Activated naive CD4-positive, alpha-beta T cell treated with anti-CD3 and anti-CD28 coated beads, Interleukin-2, amount 50 U/mL, for 72 hours (primary cell): ENCODE results near the gene CACNA1S. TPM values are rescaled to one million over a fixed set of nuclear protein-coding genes. Genes with fewer than 3 reads are reported as not detected.

Experiments
- ATAC-seq, 2 donors: fragments of 150-1000 bp; cut with Tn5 transposase; 2 replicates each; pipeline ENCODE4 v1.10.0; 2021; ENCODE audit warnings: mild to moderate bottlenecking in 2 of 2, moderate library complexity in 2 of 2
- DNase-seq, 2 donors: peaks; one replicate each; pipeline ENCODE4 v3.0.0; 2021 to 2022; ENCODE audit warnings: low spot score in 2 of 2
- H3K27ac Mint-ChIP-seq, 2 donors: one replicate each; pipeline ENCODE4 v1.8.0; 2022; ENCODE audit warnings: mild to moderate bottlenecking in 2 of 2, mixed read lengths in 2 of 2
- H3K36me3 Mint-ChIP-seq, 2 donors: one replicate each; pipeline ENCODE4 v1.8.0; 2022; ENCODE audit warnings: mixed read lengths in 2 of 2
- H3K9me3 Mint-ChIP-seq, 2 donors: one replicate each; pipeline ENCODE4 v1.8.0; 2022; ENCODE audit warnings: mixed read lengths in 2 of 2
- total RNA-seq, 2 donors: library from RNA; stranded (reverse); gene quantifications; one replicate each; pipeline ENCODE4 v1.2.3, GENCODE V29; 2022

Gene CACNA1S
- total RNA-seq, 2 donors from 2014 or later: not detected

DNA sequence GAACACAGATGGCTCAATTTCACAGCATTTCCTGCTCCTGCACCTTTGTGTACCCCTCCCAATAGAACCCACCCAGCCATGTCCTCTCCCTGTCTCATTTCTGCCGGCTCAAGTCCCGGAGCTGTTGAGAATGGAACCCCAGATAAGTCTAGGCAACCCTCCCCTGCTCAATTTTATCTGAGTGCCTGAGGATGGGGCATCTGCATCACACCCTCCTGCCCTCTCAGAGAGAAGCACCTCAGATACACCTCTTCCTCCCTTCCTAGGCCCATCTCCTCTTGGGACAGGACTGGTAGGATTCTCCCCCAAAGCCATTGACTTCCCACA, 89.8 kb downstream of the CACNA1S start:
- no peaks in the 10 kb centered on the region for H3K9me3 Mint-ChIP-seq
- no peak for ATAC-seq

GRCh38 chr1:201021630-201022492, 90.4 kb downstream of the CACNA1S start:
- Mint-ChIP-seq H3K27ac (peak overlapping the region; percentile 89 to 96), H3K36me3 (peaks cover 15 to 20% of the 10 kb centered on the region in 2 donors), H3K9me3 (no peaks in the 10 kb centered on the region)
- DNase-seq: no peak
- ATAC-seq: no peak

More for the DNA sequence above, 89.8 kb downstream of the CACNA1S start:
- no peak for DNase-seq
- peak overlapping the region; percentile 89 to 96 for H3K27ac Mint-ChIP-seq
- peaks cover 15 to 20% of the 10 kb centered on the region in 2 donors for H3K36me3 Mint-ChIP-seq

GRCh38 chr1:201020721-201021629, 91.3 kb downstream of the CACNA1S start:
- Mint-ChIP-seq H3K36me3 (peaks cover 15 to 20% of the 10 kb centered on the region in 2 donors), H3K9me3 (no peaks in the 10 kb centered on the region), H3K27ac (peak overlapping the region; percentile 96 to 97)
- ATAC-seq (no peak), DNase-seq (no peak)

DNA sequence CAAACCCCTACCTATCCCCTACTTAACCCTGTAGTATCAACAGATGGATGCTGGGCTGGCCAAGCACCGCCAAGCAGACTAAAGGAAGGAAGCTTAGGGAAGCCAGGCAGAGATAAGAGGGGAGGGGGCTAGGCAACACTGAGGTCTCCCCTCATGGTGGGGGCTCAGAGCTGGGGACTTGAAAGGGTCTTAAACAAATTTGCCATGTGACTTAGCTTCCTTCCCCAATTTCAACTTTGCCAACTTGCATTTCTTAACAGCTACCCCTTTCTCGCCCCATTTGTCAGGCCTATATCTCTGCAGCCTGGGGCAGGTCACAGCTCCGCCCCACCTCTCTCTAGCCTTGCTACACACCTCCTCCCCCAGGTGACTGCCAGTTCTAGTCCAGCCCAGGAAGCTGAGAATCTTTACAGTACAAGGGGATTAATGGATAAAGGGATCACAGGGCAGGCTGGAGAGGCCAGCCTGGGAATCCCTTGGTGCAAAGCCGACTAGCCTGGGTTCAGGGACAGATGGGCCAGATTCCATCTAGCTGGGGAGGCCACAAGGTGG, 92.1 kb downstream of the CACNA1S start:
- H3K9me3 Mint-ChIP-seq: no peaks in the 10 kb centered on the region
- ATAC-seq (peak in 1 of 2 donors; percentile 26), DNase-seq (peak in 1 of 2 donors; percentile 37)
- H3K27ac Mint-ChIP-seq: peak overlapping the region; percentile 96 to 100
- peaks cover 15 to 20% of the 10 kb centered on the region in 2 donors for H3K36me3 Mint-ChIP-seq

DNA sequence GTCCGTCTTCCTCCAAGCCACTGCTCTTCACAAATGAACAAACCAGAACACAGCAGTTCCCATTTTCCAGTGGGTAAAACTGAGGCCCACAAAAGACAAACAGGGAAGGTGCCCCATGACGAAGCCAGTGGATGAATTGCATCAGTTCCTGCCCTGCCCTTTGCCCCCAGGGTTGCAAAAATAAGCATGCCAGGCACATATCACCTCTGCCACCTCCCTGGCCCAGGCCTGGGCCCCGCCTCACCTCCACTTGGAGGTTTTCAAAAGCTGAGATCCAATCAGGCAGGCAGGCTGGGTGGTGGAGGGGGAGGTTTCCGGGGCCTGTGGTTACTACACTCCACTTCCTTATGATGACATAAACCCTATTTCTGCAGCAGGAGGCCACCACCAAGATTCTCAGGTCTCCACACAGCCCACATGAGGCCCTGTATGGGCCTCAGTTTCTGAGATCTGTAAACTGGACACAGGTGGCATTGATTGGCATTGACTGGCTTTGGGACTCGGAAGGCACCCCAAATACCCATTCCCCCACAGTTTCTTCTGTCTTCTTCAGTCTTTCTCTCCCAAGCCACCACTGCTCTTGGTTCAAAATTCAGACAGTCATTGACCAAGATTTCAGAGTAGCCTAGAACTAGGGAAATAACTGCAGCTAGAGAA, 92.8 kb downstream of the CACNA1S start:
- no peaks in the 10 kb centered on the region for H3K9me3 Mint-ChIP-seq
- DNase-seq (peak; percentile 78 to 90), ATAC-seq (peak; percentile 74 to 83)
- H3K36me3 Mint-ChIP-seq: peaks cover 15 to 20% of the 10 kb centered on the region in 2 donors
- H3K27ac Mint-ChIP-seq: peak overlapping the region; percentile 96 to 100

DNA sequence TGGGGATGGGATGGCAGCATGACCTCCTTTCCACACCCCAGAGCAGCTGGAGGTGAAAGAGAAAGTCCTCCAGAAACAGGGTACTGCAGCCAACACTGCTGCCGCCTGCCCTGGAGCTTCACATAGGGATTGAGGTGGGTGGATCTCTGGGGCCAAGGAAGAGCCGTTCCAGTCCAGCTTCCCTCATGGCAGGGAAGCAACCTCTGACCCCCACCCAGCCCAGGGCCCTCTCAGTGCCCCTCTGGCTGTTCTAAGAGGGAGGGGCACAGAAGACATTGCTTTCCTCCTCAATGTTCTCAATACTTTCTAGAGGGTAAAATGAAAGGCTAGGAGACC, 94.4 kb downstream of the CACNA1S start:
- H3K27ac Mint-ChIP-seq: peak overlapping the region; percentile 90 to 96
- no peaks in the 10 kb centered on the region for H3K9me3 Mint-ChIP-seq
- DNase-seq: no peak
- no peak for ATAC-seq
- H3K36me3 Mint-ChIP-seq: peaks cover 14 to 19% of the 10 kb centered on the region in 2 donors

DNA sequence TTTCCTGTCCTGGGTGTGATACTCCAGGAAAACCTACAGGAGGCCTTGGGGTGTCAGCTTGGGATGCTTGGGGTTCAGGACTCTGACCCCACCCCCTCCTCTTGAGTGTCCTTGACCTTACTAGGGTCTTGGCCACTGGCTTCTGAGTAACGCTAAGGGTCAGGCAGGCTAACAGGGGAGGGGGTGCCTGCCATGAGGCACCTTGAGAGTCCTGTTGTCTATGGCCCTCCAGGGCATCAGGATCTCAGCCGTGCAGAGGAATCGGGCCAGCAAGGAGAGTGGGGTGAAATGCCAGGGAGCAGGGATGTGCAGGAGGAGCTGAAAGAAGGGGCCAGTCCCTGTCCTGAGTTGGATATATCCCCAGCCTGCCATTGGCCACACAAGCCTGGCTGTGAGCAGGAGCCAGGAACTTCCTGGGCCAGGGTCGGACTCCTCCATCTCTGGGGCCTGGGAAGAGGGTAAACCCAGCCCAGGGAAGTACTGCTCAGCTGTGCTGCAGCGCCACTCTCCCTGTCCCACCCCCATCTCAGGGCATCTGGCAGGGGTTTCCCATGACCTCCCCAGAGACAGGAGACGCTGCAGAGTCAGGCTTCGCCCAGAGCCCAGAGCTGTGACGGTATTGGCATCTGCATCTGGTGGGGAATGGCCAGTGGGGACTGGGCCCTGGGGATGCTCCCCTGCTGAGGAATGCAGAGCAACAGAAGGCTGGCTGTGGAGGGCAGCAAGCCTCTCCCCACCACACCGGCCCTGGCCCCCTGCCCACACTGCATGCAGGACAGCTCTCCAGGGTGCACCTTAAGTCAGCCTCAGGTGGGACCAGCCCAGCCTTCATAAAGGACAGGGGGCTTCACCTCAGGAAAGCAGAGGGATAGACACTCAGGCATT, 95.0 kb downstream of the CACNA1S start:
- Mint-ChIP-seq H3K9me3 (no peaks in the 10 kb centered on the region), H3K27ac (peak overlapping the region; percentile 90 to 96), H3K36me3 (peaks cover 8 to 12% of the 10 kb centered on the region in 2 donors)
- ATAC-seq (no peak), DNase-seq (no peak)

DNA sequence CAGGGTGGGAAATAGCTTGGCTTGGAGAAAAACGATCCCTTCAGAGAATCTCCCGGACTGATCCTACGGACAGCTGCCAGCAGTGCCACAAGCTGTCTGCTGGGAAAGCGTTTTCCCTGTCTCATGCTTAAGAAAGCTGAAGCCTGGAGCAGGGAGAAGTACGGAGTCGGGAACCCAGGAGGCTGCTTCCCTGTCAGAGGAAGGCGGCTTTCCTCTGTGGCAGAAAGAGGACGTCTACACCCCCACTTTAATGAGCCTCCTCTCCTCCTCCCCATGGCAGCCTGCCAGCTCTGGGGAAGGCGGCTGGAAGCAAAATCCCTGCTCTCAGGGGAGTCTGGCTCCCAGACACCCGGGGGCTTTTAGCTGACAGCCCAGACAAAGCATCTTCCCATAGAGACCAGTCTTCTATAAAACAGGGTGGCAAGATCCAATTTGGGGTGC, 96.0 kb downstream of the CACNA1S start:
- H3K27ac Mint-ChIP-seq: peak overlapping the region; percentile 55 to 96
- ATAC-seq: no peak

GRCh38 chr1:201015551-201016091, 96.6 kb downstream of the CACNA1S start:
- peak; percentile 43 for ATAC-seq
- H3K27ac Mint-ChIP-seq: peak overlapping the region; percentile 47 to 96
- no peak for DNase-seq
- no peaks in the 10 kb centered on the region for H3K9me3 Mint-ChIP-seq
- H3K36me3 Mint-ChIP-seq: peaks cover 5 to 6% of the 10 kb centered on the region in 2 donors

More for the DNA sequence above, 96.0 kb downstream of the CACNA1S start:
- Mint-ChIP-seq H3K9me3 (no peaks in the 10 kb centered on the region), H3K36me3 (peaks cover 5 to 6% of the 10 kb centered on the region in 2 donors)
- no peak for DNase-seq

- DNase-seq: no peak
- Mint-ChIP-seq H3K27ac (peak overlapping the region in 1 of 2 donors; percentile 96), H3K36me3 (peaks cover 5 to 6% of the 10 kb centered on the region in 2 donors), H3K9me3 (no peaks in the 10 kb centered on the region)
- ATAC-seq: no peak
These were observed 97.4 kb downstream of the CACNA1S start for GRCh38 chr1:201014816-201015200.

- DNase-seq (no peak), ATAC-seq (no peak)
- Mint-ChIP-seq H3K36me3 (peaks cover 2 to 3% of the 10 kb centered on the region in 2 donors), H3K9me3 (no peaks in the 10 kb centered on the region), H3K27ac (peak overlapping the region; percentile 55 to 96)
These were observed 98.0 kb downstream of the CACNA1S start for GRCh38 chr1:201013991-201014815.

GRCh38 chr1:201013031-201013485, 99.2 kb downstream of the CACNA1S start:
- no peak for DNase-seq
- Mint-ChIP-seq H3K9me3 (no peaks in the 10 kb centered on the region), H3K36me3 (no peaks in the 10 kb centered on the region), H3K27ac (peak overlapping the region in 1 of 2 donors; percentile 70)
- peak in 1 of 2 donors; percentile 27 for ATAC-seq

- Mint-ChIP-seq H3K36me3 (no peaks in the 10 kb centered on the region), H3K27ac (peak overlapping the region; percentile 30 to 38), H3K9me3 (no peaks in the 10 kb centered on the region)
- ATAC-seq (no peak), DNase-seq (no peak)
These were observed 100.6 kb downstream of the CACNA1S start for GRCh38 chr1:201011616-201012015.

- ATAC-seq (no peak), DNase-seq (no peak)
- Mint-ChIP-seq H3K36me3 (no peaks in the 10 kb centered on the region), H3K27ac (peak overlapping the region in 1 of 2 donors; percentile 18), H3K9me3 (no peaks in the 10 kb centered on the region)
These were observed 102.1 kb downstream of the CACNA1S start for GRCh38 chr1:201009962-201010645.
